NCI-H82 treated with DMSO at 0.1 percent for 48 hours (cell line): ENCODE results near the gene XPO6.
"Not testable (repeated sequence)": the region's sequence is repeated elsewhere in the genome, so short reads cannot be mapped to it uniquely, and the experiment has no call there.

Experiments used
- DNase-seq: peaks from one replicate; lab custom pipeline; 2025; ENCODE audit not compliant: unreplicated experiment; lab: John Stamatoyannopoulos, UW

Gene XPO6

DNA sequence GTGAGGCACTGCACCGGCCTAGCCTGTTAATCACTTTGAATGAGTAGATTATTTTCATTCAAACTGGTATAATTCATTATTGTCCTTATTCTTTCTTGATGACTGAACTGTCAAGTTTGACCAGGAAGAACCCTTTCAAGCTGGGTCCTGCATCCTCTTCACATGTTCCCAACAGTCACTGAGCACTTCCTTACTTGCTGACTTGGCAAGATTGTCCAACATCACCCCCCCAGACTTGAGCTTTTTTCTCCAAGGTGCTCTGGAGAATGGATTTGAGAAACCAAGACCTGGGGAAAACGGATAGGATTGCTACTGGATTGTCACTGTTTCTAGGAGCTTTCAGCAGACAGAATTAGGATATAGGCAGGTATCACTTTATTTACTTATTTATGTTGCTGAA lies 93.1 kb downstream of the XPO6 start:
- no peak for DNase-seq

GRCh38 chr16:28117168-28117565 lies 94.6 kb downstream of the XPO6 start:
- no peak for DNase-seq

GRCh38 chr16:28115866-28116265 lies 95.9 kb downstream of the XPO6 start:
- not testable (repeated sequence) for DNase-seq

- no peak for DNase-seq
Observed at GRCh38 chr16:28112908-28113307, 98.9 kb downstream of the XPO6 start.

GRCh38 chr16:28110977-28111376 lies 100.8 kb downstream of the XPO6 start:
- DNase-seq: no peak

DNA sequence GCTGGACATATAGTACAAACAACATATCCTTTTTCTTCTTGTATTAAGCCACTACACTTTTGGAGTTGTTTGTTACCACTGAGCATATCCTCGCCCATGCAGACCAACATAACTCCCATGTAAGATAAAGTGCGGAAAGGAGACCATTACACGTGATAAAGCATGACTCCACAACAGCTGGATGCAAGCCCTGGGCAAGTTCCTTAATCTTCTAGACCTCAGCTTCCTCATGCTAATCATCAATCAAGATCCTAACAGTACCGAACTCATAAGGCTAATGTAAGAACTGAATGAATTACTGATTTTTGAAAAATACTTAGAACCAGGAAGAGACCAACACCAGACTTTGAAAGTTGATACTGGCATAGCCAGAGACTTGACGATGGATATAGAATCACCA lies 101.3 kb downstream of the XPO6 start:
- no peak for DNase-seq

DNA sequence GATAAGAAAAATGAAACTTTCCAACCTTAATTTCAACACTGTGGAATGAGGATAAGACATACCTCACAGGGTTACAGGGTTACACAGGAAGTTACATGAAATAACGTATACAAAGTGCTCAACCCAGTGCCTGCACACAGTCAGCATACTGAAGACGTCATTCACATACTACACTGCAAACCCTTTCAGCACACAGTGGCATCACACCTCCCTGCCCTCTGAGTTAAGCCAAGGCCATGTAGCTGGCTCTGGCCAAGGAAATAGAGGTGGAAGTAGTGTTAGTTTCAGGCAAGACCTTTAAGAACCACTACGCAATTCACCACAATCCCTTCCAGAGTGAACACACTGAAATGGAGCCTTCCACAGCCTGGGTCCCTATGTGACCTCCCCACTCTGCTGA lies 101.7 kb downstream of the XPO6 start:
- DNase-seq: no peak

- no peak for DNase-seq
Observed at GRCh38 chr16:28108590-28109247, 103.0 kb downstream of the XPO6 start.

DNA sequence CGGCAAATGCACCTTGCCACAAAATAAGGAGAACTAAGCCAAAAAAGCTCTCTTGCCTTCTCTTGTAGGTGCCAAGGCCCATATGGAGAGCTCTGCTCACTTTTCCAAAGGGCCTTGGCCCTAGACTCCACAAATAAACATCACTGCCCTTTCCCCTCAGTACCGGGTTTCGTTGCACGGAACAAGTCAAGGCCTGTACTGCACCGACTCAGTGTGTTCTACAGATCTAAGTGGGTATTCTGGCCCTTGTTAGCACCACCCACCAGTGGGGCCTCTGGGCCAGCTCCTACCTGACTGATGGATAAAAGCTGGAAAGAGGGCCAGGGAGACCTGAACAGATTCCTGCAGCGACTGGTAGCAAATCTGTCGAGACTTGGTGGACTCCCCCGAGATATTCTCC lies 104.5 kb downstream of the XPO6 start:
- DNase-seq: no peak

DNA sequence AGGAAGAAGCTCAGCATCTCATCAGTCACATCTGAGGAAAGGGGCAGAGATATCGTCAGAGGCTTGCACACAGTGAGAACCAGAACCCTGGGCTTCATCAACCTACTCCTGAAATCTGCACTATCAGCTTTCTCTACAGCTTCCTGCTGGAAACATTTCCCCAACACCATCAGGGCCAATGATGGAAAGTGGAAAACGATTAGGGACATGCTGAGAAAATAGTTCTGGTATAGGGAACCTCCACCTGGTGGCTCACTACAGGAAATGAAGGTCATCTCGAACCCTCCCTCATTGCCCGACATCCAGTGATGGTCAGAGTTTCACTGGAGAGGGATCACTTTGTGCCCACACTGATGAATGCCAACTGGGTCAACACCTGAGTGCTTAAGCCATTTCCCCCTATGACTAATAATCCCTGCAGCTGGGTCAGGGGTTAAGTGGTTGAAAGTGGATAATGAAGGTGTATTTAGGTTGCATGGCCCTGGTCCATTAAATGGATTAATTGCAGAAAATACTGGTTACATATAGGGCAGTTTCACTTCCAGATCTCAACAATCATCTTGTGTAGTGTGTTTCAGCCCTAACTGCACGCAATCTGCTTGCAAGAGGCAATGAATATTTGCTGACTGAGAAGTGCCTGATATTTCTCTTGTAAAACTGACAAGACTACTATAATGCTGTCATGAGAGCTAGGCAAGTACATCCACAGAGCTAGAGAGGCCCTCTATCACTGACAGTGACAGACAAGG lies 105.1 kb downstream of the XPO6 start:
- no peak for DNase-seq

DNA sequence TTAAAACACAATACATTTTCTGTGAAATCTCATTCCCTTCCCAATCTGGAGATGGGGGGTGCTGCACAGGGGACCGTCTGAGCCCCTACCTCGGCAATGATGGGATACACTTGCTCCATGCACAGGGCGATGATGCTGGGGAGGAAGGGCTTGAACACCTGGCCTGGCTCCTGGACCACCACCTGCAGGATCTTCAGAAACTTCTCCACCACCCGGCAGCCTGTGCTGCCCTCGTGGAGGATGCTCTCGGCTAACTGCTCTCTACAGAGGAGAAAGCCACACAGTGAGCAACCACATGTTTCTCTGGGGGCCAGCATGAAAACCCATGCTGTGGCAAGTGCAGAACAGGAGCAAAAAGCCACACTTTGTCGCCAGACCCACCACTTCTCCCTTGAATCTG lies 105.8 kb downstream of the XPO6 start:
- no peak for DNase-seq

GRCh38 chr16:28105297-28105696 lies 106.5 kb downstream of the XPO6 start:
- no peak for DNase-seq

DNA sequence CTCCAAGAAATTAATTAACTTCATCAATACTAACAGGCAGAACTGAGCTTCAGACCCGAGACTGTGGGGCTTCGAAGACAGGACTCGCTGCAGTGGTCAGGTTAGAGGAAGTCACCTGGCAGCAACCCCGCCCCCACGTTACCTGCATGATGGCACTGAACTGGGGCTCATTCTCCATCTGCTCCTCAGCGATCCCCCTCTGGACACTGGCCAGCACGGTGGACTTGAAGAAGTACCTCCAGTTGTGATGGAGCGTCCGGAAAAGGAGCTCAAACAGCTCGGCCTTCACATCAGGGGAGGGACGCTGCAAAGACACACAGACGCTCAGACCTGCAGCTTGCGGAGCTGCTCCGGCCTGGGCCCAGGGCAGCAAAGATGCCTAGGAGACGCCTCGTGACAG lies 107.4 kb downstream of the XPO6 start:
- DNase-seq: no peak

DNA sequence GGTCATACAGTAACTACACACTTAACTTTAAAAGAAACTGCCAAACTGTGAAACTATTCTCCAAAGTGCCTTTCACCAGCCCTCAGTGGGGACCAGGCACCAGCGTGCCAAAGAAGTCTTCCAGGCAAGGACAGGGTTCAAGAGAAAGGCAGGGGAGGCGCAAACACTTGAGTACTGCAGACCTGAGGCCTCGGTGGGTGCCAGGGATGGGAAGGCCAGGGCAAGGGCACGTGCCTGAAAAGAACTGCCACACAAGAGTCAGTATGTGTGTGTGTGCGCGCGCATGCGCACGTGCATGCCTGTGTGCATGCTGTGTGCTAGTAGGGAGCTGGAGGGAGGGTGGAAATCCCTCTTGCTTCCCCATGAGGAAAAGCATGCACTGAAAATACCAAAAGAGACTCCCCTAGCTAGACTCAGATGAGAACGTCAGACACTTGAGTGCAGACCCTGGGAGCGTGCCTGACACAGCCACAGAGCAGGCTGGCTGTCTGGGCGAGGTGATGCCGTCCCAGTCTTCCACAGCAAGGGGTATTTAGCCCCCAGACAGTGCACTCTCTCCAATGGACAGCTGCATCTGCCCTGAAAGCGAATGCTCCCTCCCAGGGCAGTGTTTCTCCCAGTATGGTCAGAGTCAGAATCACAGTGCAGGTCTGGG lies 108.1 kb downstream of the XPO6 start:
- no peak for DNase-seq

GRCh38 chr16:28101533-28101890 lies 110.3 kb downstream of the XPO6 start:
- no peak for DNase-seq

DNA sequence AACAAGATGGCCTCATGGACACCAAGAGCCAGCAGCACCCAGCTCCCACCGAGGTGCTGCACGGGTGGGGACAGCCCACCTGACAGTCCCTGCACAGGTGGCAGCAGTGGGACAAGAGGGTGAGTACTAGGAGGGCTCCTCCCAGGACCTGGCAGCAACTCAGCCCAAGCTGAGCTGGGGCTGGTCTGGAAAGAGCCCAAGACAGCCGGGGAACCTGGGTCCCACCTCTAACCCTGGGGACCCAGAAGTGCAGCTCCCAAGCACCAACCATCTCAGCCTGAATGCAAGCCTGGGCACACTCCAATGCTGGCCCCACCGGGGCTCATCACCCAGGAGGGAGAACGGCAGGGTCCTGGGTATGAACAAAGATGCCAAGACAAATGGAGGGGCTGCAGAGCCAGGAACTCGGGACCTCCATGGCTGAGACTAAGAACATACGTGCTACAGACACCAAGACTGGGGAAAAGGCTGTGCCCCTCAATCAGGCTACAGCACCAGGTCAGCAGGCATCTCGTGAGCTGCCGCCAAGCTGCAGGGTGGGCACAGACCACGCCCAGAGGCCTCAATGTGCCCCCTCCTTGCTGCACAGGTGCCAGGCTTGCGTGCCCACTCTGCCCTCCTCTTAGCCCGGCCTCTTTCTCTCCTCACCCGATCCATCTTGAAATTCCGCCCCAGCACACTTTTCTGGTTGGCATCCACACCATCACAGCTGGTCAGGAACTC lies 110.8 kb downstream of the XPO6 start:
- no peak for DNase-seq

DNA sequence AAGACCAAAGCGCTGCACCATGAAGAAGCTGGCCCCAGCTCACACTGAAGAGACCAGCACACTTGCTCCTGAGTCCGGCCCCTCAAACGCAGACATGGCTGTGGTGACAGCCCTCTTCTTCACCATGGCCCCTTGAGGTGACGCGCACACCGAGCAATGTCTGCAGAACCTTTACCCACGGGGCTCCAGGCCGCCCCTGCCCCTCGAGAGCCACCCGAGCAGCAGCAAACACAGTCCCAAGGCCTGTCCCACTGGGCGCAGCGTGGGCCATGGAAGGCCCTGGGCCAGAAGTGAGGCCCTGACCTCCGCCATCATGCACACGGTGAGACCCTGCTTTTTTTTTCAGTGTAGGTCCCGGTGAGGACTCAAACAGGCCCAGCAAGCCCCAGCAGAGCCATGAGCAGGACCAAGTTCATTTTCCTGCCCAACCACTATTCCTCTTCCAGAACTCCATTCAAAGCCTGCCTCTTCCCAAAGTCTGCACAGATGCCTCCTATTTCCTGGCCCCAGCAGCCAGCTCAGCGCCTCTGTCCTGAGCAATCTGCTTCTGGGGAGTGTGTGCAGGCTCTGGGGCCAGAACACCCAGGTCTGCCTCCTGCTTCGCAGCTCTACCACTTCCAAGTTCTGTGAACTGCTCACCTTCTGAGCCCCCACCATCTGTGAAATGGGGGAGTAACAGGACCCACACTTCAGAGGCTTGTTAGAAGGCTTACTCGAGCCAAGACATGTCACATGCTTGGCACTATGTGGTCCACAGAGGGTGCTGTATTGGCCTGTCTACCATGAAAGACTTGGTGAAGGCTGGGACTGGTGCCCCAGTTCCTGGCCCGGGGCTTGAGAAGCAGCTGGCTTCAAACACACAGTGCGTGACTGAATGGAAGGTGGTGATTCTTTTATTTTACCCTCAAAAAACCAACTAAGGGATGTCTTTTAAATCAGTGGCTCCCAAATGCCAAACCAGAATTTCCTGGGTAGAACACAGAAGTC lies 112.5 kb downstream of the XPO6 start:
- no peak for DNase-seq

GRCh38 chr16:28098171-28098958 lies 113.4 kb downstream of the XPO6 start:
- DNase-seq: no peak

- no peak for DNase-seq
Observed at GRCh38 chr16:28096983-28097899, 114.5 kb downstream of the XPO6 start.
